ENCODE results near the gene APBA1. TPM values are rescaled to one million over a fixed set of nuclear protein-coding genes. Genes with fewer than 3 reads are reported as not detected.

Gene APBA1
- polyA plus RNA-seq, 3 donors = 1.6 TPM; not detected in 2

GRCh38 chr9:69476016-69476415 lies 196.2 kb downstream of the APBA1 start:
- Mint-ChIP-seq H3K4me3 (no peak overlapping the region), H3K27me3 (ENCODE audit: low read depth in 3 of 3) (peaks cover 0 to 2% (median 0%) of the 10 kb centered on the region in 3 donors)
- TF ChIP-seq CTCF (IDR thresholded peaks at IDR 0.05) = no peak

DNA sequence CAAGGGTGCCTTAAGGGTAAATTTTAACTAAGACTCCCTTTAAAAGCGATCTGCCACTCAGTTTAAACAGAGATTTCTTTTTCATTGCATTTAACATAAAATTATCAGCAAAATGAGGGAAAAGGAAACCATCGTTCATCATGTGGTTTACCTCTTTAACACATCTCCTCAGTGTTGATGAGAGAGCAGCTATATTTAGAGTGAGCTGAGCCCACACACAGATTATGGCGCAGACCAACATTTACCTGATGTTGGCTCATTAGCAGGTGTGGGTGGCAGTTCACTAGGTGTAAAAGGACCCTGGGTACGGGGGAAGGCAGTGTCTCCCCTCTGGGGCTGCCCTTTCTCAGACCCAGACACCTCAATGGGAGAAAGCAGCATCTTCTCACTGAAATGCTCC lies 197.3 kb downstream of the APBA1 start:
- H3K36me3 Mint-ChIP-seq = no peaks in the 10 kb centered on the region
- no peak overlapping the region for H2AFZ ChIP-seq (ENCODE audit: insufficient read depth, low read depth, low read length, poor library complexity, severe bottlenecking)
- peaks cover 0 to 2% (median 0%) of the 10 kb centered on the region in 3 donors for H3K27me3 Mint-ChIP-seq (ENCODE audit: low read depth in 3 of 3)
- H3K36me3 ChIP-seq (replicated peaks in 1 of 2; ENCODE audit: control insufficient read depth in 1 of 2, insufficient read depth in 2 of 2, low read length in 2 of 2) = no peaks in the 10 kb centered on the region
- H3K79me2 ChIP-seq (ENCODE audit: insufficient read depth, low read length) = no peaks in the 10 kb centered on the region
- H3K9me3 Mint-ChIP-seq = peaks cover 0 to 3% (median 0%) of the 10 kb centered on the region in 7 donors
- no peaks in the 10 kb centered on the region for H3K9me3 ChIP-seq (replicated peaks in 1 of 2; ENCODE audit: control insufficient read depth in 1 of 2, insufficient read depth in 1 of 2, low read length in 2 of 2)
- intact Hi-C loops (cut with micrococcal nuclease) = no loop called here
- no peaks in the 10 kb centered on the region for H3K4me1 Mint-ChIP-seq
- DNase-seq = no peak
- H3K4me1 ChIP-seq (ENCODE audit: control insufficient read depth in 1 of 2, insufficient read depth in 2 of 2, low read length in 2 of 2) = no peaks in the 10 kb centered on the region
- H3K27me3 ChIP-seq (ENCODE audit: control insufficient read depth in 2 of 2, insufficient read depth in 2 of 2, low read length in 2 of 2) = no peaks in the 10 kb centered on the region
- H3K4me2 ChIP-seq (replicated peaks; ENCODE audit: extremely low read depth, low read length, poor library complexity, severe bottlenecking) = no peak overlapping the region
- no peak overlapping the region for H3K27ac ChIP-seq (ENCODE audit: low read depth in 1 of 2, low read length in 2 of 2)
- H3K27ac Mint-ChIP-seq = no peak overlapping the region
- H4K20me1 ChIP-seq (ENCODE audit: insufficient read depth, low read length) = no peaks in the 10 kb centered on the region
- H3K9ac ChIP-seq (ENCODE audit: insufficient read depth, low read length, poor library complexity, severe bottlenecking) = no peak overlapping the region
- H3K4me3 ChIP-seq (replicated peaks in 1 of 3; ENCODE audit: low read depth in 2 of 3, low read length in 3 of 3) = no peak overlapping the region
- WGBS (ENCODE audit: insufficient coverage) = no CpG with 5 or more reads among the region's 4 CpGs
- no peak for TF ChIP-seq CTCF (IDR thresholded peaks at IDR 0.05)
- no peak overlapping the region for H3K4me3 Mint-ChIP-seq

More at GRCh38 chr9:69476016-69476415, 196.2 kb downstream of the APBA1 start:
- no peaks in the 10 kb centered on the region for H3K79me2 ChIP-seq (ENCODE audit: insufficient read depth, low read length)
- H3K4me3 ChIP-seq (replicated peaks in 1 of 3; ENCODE audit: low read depth in 2 of 3, low read length in 3 of 3) = no peak overlapping the region
- no peak overlapping the region for H3K9ac ChIP-seq (ENCODE audit: insufficient read depth, low read length, poor library complexity, severe bottlenecking)
- H3K27ac Mint-ChIP-seq = no peak overlapping the region
- H3K27me3 ChIP-seq (ENCODE audit: control insufficient read depth in 2 of 2, insufficient read depth in 2 of 2, low read length in 2 of 2) = no peaks in the 10 kb centered on the region
- H3K36me3 ChIP-seq (replicated peaks in 1 of 2; ENCODE audit: control insufficient read depth in 1 of 2, insufficient read depth in 2 of 2, low read length in 2 of 2) = no peaks in the 10 kb centered on the region
- 0% methylated on average over 2 of the region's 6 CpGs for WGBS (ENCODE audit: insufficient coverage)
- H3K4me1 Mint-ChIP-seq = no peaks in the 10 kb centered on the region
- no peaks in the 10 kb centered on the region for H4K20me1 ChIP-seq (ENCODE audit: insufficient read depth, low read length)
- H3K4me2 ChIP-seq (replicated peaks; ENCODE audit: extremely low read depth, low read length, poor library complexity, severe bottlenecking) = no peak overlapping the region
- H3K4me1 ChIP-seq (ENCODE audit: control insufficient read depth in 1 of 2, insufficient read depth in 2 of 2, low read length in 2 of 2) = no peaks in the 10 kb centered on the region
- H3K27ac ChIP-seq (ENCODE audit: low read depth in 1 of 2, low read length in 2 of 2) = no peak overlapping the region
- no peak overlapping the region for H2AFZ ChIP-seq (ENCODE audit: insufficient read depth, low read depth, low read length, poor library complexity, severe bottlenecking)
- no peaks in the 10 kb centered on the region for H3K9me3 ChIP-seq (replicated peaks in 1 of 2; ENCODE audit: control insufficient read depth in 1 of 2, insufficient read depth in 1 of 2, low read length in 2 of 2)
- H3K36me3 Mint-ChIP-seq = no peaks in the 10 kb centered on the region
- peaks cover 0 to 3% (median 0%) of the 10 kb centered on the region in 7 donors for H3K9me3 Mint-ChIP-seq
- DNase-seq = no peak
- intact Hi-C loops (cut with micrococcal nuclease) = no loop called here
